HG02840 (cell line): Measurements from ENCODE around the gene VAMP2.

Source experiments
- ATAC-seq: cut with Tn5 transposase; IDR thresholded peaks from one replicate; pipeline ENCODE4 v1.9.1; 2021; ENCODE audit warnings: mild to moderate bottlenecking, moderate library complexity, moderate number of reproducible peaks; ENCODE audit not compliant: unreplicated experiment, low FRiP score

The VAMP2 gene

GRCh38 chr17:8144401-8145231, 18.1 kb downstream of the VAMP2 start:
- ATAC-seq, result no peak

GRCh38 chr17:8143581-8144400, 19.0 kb downstream of the VAMP2 start:
- no peak for ATAC-seq

DNA sequence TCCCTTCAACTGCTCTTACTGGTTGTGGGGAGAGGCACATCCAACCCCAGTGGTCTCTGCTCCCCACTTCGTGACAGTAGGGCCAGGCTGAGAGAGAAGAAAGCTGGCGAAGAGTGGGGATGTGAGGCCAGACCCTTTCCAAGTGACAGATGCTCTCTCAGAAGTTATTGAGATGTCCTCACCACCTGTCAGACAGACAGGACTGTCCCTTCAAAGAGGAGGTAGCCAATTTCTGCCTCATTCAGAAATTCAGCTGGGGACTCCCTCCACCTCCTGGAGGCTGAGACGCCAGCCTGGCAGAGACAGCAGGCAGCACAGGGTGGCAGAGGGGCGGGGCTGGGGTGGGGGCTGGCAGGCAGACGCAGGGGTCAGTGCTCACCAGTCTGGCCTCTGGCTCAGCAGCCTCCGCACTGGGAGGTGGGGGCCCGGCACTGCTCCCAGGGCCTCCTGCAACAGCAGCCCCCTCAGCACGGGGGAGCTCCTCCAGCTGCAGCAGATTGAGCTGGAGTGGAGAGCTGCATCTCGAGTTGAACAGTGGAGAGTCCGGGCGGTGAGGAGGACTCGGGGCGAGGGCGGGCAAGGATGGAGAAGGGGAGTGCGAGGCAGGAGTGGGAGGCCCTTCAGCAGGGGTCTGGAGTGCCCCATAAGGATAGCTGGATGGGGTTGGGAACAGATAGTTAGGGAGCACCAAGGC, 19.7 kb downstream of the VAMP2 start:
- no peak for ATAC-seq

GRCh38 chr17:8142158-8142886, 20.4 kb downstream of the VAMP2 start:
- ATAC-seq, result no peak

DNA sequence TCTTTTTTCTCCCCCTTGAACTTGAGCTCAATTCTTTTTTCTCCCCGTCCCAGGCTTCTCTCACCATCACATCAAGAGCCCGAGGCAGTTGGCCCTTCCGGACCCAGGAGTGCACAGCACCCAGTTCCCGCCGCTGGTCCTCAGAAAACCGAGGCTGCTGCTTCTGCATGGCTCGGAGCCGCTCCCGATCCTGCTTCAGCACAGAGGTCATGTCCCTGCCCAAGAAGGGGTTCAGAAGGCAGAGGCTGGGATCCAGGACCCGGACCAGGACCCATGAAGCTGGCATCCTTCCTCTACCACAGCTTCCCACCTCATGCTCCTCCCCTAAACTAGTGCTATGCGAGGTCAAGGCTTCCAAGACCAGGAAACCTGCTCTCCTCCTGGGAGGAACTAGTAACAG, 21.0 kb downstream of the VAMP2 start:
- ATAC-seq, result no peak

- no peak for ATAC-seq
Measured at GRCh38 chr17:8141045-8141444, 21.7 kb downstream of the VAMP2 start.

- ATAC-seq, result no peak
Measured at GRCh38 chr17:8140065-8141029, 22.4 kb downstream of the VAMP2 start.

DNA sequence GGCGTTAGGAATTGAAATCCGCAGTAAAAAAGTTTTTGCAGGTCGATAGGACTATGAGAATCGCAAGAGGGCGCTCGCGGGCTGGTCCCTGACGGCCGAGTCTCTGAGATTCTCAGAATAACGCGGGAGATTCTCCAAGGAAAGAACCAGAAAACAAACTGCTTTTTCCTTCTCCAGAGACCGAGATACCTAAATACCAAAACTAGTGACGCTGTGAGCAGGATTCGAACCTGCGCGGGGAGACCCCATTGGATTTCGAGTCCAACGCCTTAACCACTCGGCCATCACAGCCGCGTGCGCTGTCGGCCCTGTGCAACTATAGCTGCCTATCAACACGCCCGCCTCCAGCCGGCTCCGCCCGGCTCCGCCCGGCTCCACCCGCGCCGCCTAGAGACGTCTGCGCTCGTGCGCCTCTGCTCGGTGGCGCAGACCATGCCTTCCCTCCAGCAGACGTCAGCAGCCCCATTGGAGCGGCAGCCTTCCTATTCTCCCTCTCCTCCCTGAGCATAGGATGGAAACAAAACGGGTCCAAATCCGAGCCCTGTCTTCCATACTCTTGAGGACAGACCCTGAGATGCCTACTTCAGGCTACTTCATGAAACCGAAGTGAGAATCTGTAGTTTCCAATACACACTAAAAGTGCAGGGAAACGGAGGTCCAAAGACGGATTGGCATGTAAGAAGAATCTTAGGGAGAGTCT, 23.9 kb downstream of the VAMP2 start:
- peak; percentile 93 for ATAC-seq

DNA sequence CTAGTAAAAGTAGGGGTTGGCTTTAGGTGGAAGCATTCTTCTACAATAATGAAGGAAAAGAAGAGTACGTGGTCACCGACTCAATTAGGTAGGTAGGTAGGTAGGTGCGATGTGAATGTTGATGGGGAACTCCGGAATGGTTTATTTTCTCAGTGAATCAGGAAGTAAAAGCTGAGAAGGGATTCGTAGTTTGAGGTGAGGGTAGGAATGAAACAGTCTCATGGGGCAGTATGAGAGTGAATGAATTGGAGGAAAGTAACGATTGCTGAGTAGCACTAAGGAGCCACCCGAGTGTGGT, 24.4 kb downstream of the VAMP2 start:
- no peak for ATAC-seq

DNA sequence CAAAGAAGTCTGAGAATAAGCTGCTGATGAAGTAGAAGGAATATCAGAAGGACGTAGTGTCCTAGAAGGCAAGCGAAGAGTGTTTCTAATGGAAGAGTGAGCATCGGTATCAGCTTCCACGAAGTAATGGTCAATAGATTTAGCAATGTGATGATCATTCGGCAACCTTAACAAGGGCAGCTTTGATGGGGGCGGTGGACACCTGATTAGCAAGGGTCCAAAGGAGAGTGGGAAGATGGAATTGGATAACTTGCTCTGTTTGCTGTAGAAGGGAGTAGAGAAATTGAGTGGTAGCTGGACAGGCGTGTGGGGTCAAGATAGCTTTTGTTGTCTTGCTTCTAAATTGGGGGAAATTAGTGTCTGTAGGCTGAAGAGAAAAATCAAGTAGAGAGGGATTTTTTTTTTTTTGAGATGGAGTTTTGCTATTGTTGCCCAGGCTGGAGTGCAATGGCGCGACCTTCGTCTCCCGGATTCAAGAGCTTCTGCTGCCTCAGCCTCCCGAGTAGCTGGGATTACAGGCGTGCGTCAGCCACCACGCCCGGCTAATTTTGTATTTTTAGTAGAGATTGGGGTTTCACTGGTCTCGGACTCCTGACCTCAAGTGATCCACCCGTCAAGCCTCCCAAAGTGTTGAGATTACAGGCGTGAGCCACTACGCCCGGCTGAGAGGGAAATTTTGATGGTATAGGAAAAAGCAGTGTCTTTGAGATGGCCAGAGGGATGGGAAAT, 24.9 kb downstream of the VAMP2 start:
- ATAC-seq, result no peak

DNA sequence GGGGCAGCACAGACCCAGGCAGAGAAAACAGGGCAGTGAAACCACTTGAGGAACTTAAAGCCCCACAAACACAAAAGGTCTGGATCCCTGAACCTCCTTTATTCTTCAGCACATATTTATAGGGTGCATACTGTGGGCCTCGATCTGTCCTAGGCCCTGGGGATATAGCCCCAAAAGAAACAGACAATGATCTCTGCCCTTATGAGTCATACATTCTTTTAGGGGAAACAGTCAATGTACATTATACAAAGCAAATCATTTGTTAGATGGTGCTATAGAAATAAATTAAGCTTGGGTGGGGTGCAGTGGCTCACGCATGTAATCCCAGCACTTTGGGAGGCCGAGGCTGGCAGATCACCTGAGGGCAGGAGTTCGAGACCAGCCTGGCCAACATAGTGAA, 28.8 kb downstream of the VAMP2 start:
- ATAC-seq, result no peak

GRCh38 chr17:8133399-8133798, 29.3 kb downstream of the VAMP2 start:
- no peak for ATAC-seq

- no peak for ATAC-seq
Measured at GRCh38 chr17:8131844-8132441, 30.8 kb downstream of the VAMP2 start.

DNA sequence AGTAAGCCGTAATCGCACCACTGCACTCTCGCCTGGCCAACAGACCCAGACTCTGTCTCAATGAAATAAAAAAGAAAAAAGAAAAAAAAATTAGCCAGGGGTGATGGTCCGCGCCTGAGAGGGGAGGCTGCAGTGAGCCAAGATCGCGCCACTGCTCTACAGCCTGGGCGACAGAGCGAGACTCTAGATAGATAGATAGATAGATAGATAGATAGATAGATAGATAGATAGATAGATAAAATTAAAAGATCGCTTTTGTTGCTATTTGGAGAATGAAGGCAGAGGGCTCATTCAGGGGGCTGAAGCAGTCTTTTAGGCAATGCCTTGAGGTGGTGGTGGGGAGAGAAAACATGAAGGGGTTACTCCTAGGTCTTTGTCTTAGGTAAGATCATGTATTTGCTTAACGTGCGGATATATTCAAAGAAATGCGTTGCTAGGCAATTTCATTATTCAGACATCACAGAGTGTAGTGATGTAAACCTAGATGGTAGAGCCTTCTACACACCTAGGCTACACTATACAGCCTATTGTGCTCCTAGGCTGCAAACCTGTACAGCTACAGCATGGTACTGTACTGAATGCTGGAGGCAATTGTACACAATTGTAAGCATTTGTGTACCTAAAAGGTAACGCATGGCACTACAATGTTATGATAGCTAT, 34.5 kb downstream of the VAMP2 start:
- ATAC-seq, result no peak

- ATAC-seq, result no peak
Measured at GRCh38 chr17:8126491-8127066, 36.2 kb downstream of the VAMP2 start.

DNA sequence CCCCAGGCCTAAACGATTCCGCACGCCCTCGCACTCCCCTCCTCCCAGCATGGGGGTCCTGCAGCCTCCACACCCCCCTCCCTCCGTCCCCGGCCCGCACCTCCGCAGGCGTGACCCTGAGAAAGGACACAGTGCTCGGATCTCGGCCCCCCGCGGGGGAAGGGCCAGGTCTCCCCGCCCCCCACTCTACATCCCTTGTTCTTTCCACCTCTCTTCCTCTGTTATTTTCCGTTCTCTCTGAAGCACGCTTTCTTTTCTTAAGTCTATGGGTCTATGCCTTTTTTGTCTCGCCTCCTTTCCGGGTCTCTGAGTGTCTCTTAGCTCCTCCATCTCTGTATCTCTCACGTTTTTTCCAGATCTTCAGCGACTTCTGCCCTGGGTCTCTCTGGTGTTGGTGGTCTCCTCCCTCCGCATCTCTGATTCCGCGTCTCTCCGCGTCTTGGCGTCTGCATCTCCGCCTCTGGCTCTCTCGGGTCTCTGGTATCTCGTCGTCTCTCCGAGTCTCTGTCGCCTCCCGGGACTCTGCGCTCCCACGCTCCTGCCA, 36.7 kb downstream of the VAMP2 start:
- no peak for ATAC-seq
